WTC11 (cell line): ENCODE measurements around the gene ZMYND8.

Experiments used
- ETV6 ChIP-seq: sonication (generic); formaldehyde crosslinking; IDR thresholded peaks from 2 replicates; pipeline ENCODE4 v1.8.1; 2022; ENCODE audit warnings: mild to moderate bottlenecking, missing genetic modification reagents
- GABPB1 ChIP-seq: sonication (generic); formaldehyde crosslinking; IDR thresholded peaks from 2 replicates; pipeline ENCODE4 v1.8.1; 2023; ENCODE audit warnings: mild to moderate bottlenecking, missing genetic modification reagents
- SMAD3 ChIP-seq: sonication (generic); formaldehyde crosslinking; IDR thresholded peaks from 2 replicates; pipeline ENCODE4 v1.8.0; 2022; ENCODE audit warnings: missing genetic modification reagents, mild to moderate bottlenecking, borderline replicate concordance
- SP1 ChIP-seq: sonication (generic); formaldehyde crosslinking; conservative IDR thresholded peaks from 2 replicates; pipeline ENCODE4 v1.8.1; 2022; ENCODE audit warnings: missing genetic modification reagents
- ZNF121 ChIP-seq: sonication (generic); formaldehyde crosslinking; IDR thresholded peaks from 2 replicates; pipeline ENCODE4 v1.8.0; 2023; ENCODE audit warnings: missing genetic modification reagents
- TF ChIP-seq, protein P1 (sequence below): sonication (generic); formaldehyde crosslinking; IDR thresholded peaks from 2 replicates; pipeline ENCODE4 v1.8.1; 2023; ENCODE audit warnings: mild to moderate bottlenecking, missing genetic modification reagents, moderate library complexity
- TF ChIP-seq, protein P2 (sequence below): sonication (generic); formaldehyde crosslinking; IDR thresholded peaks from 2 replicates; pipeline ENCODE4 v1.8.1; 2022; ENCODE audit warnings: low read depth, mild to moderate bottlenecking, moderate library complexity, missing genetic modification reagents, borderline replicate concordance
- TF ChIP-seq, protein P3 (sequence below): sonication (generic); formaldehyde crosslinking; conservative IDR thresholded peaks from 2 replicates; pipeline ENCODE4 v1.8.1; 2022; ENCODE audit warnings: mild to moderate bottlenecking, missing genetic modification reagents
- TF ChIP-seq, protein P4 (sequence below): fragments of 200-600 bp; IDR thresholded peaks from 2 replicates; pipeline ENCODE4 v1.8.0; 2022; ENCODE audit warnings: antibody characterized with exemption
- TF ChIP-seq, protein P5 (sequence below): sonication (generic); formaldehyde crosslinking; IDR thresholded peaks from 2 replicates; pipeline ENCODE4 v1.8.0; 2022; ENCODE audit warnings: mild to moderate bottlenecking, missing genetic modification reagents

DNA sequence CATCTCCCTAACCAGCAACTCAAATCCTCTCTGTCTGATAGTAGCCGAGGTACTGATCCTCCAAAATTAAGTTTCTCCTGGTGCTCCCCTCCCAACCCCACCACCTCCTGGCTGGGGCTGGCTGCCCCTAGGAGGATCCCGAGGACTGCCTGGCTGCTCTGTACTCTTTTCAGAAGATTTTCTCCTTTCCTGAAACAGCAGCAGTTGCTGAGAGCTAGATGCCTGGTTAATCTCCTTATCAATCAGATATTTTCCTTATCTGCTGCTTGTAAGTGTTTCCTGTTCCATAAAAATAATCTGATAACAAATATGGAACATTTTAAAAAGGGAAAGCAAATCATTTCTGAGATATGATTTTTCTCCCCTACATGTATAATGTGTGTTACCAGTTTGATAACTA is 52.8 kb downstream of the ZMYND8 start:
- TF ChIP-seq, protein P1, sequence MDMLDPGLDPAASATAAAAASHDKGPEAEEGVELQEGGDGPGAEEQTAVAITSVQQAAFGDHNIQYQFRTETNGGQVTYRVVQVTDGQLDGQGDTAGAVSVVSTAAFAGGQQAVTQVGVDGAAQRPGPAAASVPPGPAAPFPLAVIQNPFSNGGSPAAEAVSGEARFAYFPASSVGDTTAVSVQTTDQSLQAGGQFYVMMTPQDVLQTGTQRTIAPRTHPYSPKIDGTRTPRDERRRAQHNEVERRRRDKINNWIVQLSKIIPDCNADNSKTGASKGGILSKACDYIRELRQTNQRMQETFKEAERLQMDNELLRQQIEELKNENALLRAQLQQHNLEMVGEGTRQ (CRISPR knock-in tag) = no peak
- TF ChIP-seq, protein P2, sequence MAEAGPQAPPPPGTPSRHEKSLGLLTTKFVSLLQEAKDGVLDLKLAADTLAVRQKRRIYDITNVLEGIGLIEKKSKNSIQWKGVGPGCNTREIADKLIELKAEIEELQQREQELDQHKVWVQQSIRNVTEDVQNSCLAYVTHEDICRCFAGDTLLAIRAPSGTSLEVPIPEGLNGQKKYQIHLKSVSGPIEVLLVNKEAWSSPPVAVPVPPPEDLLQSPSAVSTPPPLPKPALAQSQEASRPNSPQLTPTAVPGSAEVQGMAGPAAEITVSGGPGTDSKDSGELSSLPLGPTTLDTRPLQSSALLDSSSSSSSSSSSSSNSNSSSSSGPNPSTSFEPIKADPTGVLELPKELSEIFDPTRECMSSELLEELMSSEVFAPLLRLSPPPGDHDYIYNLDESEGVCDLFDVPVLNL (CRISPR knock-in tag) = no peak
- TF ChIP-seq ETV6 (CRISPR knock-in tag) = no peak
- TF ChIP-seq, protein P3, sequence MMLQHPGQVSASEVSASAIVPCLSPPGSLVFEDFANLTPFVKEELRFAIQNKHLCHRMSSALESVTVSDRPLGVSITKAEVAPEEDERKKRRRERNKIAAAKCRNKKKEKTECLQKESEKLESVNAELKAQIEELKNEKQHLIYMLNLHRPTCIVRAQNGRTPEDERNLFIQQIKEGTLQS (CRISPR knock-in tag) = no peak
- TF ChIP-seq, protein P4, sequence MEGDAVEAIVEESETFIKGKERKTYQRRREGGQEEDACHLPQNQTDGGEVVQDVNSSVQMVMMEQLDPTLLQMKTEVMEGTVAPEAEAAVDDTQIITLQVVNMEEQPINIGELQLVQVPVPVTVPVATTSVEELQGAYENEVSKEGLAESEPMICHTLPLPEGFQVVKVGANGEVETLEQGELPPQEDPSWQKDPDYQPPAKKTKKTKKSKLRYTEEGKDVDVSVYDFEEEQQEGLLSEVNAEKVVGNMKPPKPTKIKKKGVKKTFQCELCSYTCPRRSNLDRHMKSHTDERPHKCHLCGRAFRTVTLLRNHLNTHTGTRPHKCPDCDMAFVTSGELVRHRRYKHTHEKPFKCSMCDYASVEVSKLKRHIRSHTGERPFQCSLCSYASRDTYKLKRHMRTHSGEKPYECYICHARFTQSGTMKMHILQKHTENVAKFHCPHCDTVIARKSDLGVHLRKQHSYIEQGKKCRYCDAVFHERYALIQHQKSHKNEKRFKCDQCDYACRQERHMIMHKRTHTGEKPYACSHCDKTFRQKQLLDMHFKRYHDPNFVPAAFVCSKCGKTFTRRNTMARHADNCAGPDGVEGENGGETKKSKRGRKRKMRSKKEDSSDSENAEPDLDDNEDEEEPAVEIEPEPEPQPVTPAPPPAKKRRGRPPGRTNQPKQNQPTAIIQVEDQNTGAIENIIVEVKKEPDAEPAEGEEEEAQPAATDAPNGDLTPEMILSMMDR = no peak
- no peak for TF ChIP-seq SMAD3 (CRISPR knock-in tag)
- TF ChIP-seq SP1 (CRISPR knock-in tag) = no peak
- TF ChIP-seq GABPB1 = no peak
- TF ChIP-seq ZNF121 (CRISPR knock-in tag) = no peak
- TF ChIP-seq, protein P5, sequence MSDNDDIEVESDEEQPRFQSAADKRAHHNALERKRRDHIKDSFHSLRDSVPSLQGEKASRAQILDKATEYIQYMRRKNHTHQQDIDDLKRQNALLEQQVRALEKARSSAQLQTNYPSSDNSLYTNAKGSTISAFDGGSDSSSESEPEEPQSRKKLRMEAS (CRISPR knock-in tag) = no peak
